NCI-H2107 (cell line): ENCODE measurements around the gene MEF2A.

ENCODE experiments used
- DNase-seq: peaks from one replicate; lab custom pipeline; 2025; lab: John Stamatoyannopoulos, UW

The MEF2A gene

GRCh38 chr15:99564221-99565048 lies 1.3 kb upstream of the MEF2A start:
- DNase-seq: no peak

- DNase-seq: no peak
These were observed 810 bp upstream of the MEF2A start for GRCh38 chr15:99565049-99565298.

DNA sequence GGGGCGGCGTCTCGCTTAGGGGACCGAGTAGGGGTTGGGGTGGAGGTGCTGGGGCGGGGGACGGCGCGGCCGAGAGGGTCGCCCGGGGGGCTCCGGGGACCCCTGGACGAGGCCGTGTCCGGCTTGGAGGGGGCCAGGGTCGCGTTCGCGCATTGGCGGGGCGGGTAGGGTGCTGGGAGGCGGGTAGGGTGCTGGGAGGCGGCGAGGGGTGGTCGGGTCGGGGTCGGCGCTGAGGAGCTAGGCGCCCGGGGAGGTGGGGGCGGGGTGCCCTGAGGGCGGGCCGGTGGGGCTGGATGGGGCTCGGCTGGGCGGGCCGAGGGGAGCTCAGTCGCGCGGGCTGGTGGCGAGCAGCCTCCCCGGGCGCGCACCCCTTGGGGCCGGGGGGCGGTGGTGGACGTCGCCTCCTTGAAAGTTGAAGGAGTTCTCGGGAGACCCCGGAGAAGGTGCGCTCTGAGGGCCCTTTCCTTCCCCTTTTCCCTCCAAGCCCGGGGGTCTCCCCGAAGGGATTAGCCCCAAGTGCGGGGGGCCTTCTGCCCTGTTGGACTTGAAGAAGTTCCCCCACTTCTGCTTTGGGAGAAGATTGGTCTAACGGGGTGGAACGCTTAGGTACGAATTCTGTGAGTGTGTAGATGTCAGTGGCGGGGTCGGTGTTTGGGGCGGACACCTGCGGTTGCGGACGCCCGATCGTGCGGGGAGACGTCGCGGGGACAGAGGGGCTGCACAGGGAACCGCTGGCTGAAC lies 543 bp downstream of the MEF2A start:
- no peak for DNase-seq

GRCh38 chr15:99568625-99569352 lies 3.0 kb downstream of the MEF2A start:
- DNase-seq: no peak

GRCh38 chr15:99571299-99571698 lies 5.5 kb downstream of the MEF2A start:
- no peak for DNase-seq

GRCh38 chr15:99574048-99574447 lies 8.3 kb downstream of the MEF2A start:
- DNase-seq: no peak

GRCh38 chr15:99574502-99574901 lies 8.7 kb downstream of the MEF2A start:
- no peak for DNase-seq

GRCh38 chr15:99578809-99579208 lies 13.0 kb downstream of the MEF2A start:
- no peak for DNase-seq

GRCh38 chr15:99580076-99580475 lies 14.3 kb downstream of the MEF2A start:
- no peak for DNase-seq

DNA sequence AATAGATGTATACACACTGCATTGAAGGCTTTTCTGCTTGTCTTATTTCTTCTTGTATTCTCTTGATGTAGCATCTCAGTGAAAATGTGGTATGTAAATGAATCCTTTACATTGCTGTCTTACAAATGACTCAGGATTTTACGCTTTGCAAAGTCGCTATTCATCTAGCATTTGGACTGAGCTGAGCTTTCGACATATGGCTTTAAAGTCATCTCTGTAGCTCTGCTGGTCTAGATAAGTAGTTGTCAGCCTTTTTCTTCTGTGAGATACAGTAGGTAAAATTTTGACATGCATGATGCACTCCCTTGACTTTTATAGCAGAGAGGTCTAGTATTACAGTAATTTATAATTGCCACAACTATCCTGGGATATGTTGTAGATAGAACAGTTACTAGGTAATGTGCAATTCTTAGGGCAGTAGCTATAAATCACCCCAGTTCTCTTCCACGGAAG lies 16.8 kb downstream of the MEF2A start:
- DNase-seq: no peak

GRCh38 chr15:99584081-99584600 lies 18.4 kb downstream of the MEF2A start:
- DNase-seq: no peak

- DNase-seq: no peak
These were observed 20.3 kb downstream of the MEF2A start for GRCh38 chr15:99586121-99586520.

DNA sequence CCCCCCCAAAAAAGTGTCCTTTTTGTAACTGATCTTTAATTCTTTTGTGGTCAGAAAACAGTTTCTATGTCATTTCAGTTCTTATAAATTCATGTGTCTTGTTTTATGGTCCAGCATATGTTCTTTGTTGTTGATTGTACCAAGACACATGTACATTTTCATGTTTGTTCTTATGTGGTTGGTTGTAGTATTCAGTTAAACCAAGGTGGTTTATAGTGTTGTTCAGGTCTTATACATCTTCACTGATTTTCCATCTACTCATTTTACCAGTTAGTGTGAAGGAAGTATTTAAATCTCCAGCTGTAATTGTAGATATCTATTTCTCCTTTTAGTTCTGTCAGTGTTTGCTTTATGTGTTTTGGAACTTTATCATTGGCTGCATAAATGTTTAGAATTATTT lies 24.0 kb downstream of the MEF2A start:
- no peak for DNase-seq

DNA sequence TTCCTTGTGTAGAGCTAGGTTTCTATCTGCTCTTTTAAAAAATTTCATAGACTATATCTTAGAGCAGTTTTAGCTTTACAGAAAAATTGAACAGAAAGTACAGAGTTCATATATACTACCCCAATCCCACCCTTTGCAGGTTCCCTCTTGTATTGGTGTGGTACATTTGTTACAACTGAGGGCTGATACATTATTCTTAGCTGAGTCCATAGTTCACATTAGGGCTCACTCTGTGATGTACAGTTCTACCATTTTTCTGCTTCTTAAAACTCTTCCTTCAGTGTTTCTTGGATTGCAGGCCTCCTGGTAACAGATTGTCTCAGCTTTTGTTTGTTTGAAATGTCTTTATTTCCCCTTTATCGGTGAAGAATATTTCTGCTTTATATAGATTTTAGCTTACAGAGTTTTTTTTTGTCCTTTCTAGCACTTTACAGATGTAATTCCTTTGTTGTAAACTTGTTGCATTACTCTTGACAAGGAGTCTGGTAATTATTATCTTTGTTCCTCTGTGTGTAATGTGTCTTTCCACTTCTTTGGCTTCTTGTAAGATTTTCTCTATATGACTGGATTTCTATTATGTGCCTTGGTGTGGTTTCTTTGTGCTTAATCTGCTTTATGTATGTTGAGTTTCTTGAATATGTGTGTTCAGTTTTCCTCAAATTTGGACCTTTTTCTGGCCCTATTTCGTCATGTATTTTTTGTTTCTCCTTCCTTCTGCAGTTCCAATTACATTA lies 25.3 kb downstream of the MEF2A start:
- no peak for DNase-seq

DNA sequence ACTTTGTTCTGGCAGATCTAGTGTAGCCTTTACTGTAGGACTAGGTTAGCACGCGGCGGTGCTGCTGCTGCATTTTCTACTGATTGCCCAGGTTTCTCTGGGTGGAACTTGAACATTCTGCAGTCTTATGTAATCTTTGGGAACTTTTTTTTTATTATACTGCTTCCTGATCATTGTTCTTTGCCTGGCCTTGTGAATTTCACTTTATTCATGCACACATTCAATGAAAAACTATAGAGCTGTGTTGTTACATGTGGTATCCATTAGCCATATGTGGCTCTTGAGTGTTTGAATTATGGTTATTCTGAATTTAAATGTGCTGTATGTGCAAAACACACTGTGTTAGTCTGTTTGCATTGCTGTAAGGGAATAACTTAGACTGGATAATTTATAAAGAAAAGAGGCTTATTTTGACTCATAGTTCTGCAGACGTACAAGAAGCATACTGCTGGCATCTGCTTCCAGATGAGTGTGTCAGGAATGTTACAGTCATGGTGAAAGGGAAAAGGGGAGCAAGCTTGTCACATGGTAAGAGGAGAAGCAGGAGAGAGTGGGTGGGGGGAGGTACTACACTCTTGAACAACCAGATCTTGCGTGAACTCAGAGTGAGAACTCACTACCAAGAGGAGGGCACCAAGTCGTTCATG lies 26.5 kb downstream of the MEF2A start:
- DNase-seq: no peak

GRCh38 chr15:99593070-99593469 lies 27.3 kb downstream of the MEF2A start:
- no peak for DNase-seq

GRCh38 chr15:99594916-99595315 lies 29.1 kb downstream of the MEF2A start:
- no peak for DNase-seq

DNA sequence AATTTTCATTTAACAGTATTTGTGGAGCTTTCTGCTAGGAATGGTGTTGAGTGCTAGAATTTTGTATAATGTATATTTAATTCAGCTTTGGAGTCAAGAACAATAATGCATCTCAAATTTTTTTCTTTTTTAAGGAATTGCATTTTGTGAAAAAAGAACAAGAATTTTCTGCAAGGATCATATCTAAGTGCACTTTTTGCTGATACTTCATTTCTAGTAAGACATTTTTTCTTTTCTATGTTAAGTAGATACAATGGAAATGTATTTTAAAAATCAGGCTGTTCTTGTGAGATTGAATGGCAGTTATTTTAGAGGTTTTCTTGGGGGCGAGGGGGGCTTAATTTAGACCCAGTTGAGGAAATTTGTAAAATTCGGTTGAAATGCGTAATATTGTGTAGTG lies 32.5 kb downstream of the MEF2A start:
- DNase-seq: no peak

DNA sequence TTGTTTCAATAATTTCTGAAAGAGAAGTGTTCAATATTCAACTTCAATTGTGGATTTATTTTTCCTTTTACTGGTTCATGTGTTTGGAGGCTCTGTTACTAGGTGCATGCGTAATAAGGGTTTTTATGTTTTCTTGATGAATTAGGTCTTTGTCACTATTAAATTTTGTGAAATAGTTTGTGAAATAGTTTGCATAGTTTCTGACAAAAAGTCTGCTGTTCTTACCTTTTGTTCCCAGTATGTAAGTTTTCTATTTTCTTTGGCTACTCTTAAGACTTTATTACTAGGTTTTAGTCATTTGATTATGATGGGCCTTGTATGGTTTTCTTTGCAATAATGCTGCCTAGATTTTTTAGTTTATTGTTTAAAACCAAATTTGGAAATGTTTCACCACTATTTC lies 38.0 kb downstream of the MEF2A start:
- no peak for DNase-seq

DNA sequence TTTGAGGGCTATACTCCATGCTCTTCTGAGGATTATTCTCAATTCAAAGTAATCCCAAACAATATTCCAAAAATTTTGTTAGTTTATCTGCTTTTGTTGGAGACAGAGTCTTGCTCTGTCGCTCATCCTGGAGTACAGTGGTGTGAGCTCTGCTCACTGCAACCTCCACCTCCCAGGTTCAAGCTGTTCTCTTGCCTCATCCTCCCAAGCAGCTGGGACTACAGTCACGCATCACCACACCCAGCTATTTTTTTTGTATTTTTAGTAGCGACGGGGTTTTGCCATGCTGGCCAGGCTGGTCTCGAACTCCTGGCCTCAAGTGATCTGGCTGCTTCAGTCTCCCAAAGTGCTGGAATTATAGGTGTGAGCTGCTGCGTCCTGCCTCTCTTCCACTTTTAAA lies 39.1 kb downstream of the MEF2A start:
- DNase-seq: no peak

DNA sequence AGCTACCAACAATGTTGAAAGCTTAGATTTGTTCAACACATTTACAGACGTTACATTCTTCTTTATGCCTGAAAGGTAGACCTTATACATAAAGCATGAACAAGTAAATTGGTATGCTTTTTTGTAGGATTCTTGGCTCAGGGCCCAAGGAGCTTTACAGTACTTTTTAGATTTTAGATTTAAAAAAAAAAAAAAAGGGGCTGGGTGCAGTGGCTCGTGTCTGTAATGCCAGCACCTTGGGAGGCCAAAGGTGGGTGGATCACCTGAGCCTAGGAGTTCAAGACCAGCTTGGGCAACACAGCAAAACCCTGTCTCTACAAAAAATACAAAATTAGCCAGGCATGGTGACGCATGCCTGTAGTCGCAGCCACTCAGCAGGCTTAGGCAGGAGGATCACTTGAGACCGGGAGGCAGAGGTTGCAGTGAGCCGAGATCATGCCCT lies 39.7 kb downstream of the MEF2A start:
- no peak for DNase-seq

DNA sequence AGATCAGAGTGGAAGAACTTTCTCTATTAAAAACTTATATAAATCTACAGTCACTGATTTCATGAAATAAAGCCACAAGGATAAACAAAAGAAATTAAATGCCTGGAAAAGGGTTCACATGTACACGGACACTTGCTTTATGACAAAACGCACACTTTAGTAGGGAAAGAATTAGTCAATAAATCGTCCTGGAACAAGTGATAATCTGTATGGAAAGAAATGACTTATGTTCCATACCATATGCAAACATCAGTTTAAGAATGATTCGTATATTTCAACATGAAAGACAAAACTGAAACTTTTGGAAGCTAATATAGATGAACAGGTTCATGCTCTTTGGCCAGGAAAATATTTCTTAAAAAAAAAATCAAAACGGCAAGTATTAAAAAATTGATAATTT lies 40.2 kb downstream of the MEF2A start:
- no peak for DNase-seq
